AG08396 (cell line): ENCODE results near the gene REXO2.

Experiments used
- DNase-seq: peaks from one replicate; pipeline ENCODE4 v3.0.0; 2012; ENCODE audit warnings: low spot score, mixed read lengths

Gene REXO2

GRCh38 chr11:114440971-114441763 is 1.9 kb downstream of the REXO2 start:
- no peak for DNase-seq

GRCh38 chr11:114441921-114442320 is 2.7 kb downstream of the REXO2 start:
- no peak for DNase-seq

GRCh38 chr11:114442536-114442935 is 3.3 kb downstream of the REXO2 start:
- DNase-seq = no peak

- DNase-seq = peak; percentile 4
These were observed 8.2 kb downstream of the REXO2 start for GRCh38 chr11:114447444-114447843.

GRCh38 chr11:114447892-114448291 is 8.6 kb downstream of the REXO2 start:
- DNase-seq = peak; percentile 36

- DNase-seq = peak; percentile 6
These were observed 9.6 kb downstream of the REXO2 start for GRCh38 chr11:114448749-114449482.

- no peak for DNase-seq
These were observed 10.6 kb downstream of the REXO2 start for GRCh38 chr11:114449845-114450244.

GRCh38 chr11:114452399-114452798 is 13.1 kb downstream of the REXO2 start:
- DNase-seq = no peak

GRCh38 chr11:114463999-114464398 is 24.7 kb downstream of the REXO2 start:
- no peak for DNase-seq

GRCh38 chr11:114466742-114467141 is 27.5 kb downstream of the REXO2 start:
- DNase-seq = no peak

- no peak for DNase-seq
These were observed 33.4 kb downstream of the REXO2 start for GRCh38 chr11:114472661-114473060.

GRCh38 chr11:114478001-114478410 is 38.7 kb downstream of the REXO2 start:
- DNase-seq = no peak

GRCh38 chr11:114478768-114479167 is 39.5 kb downstream of the REXO2 start:
- no peak for DNase-seq

- DNase-seq = no peak
These were observed 40.1 kb downstream of the REXO2 start for GRCh38 chr11:114479331-114479730.

GRCh38 chr11:114482114-114482513 is 42.8 kb downstream of the REXO2 start:
- DNase-seq = no peak

GRCh38 chr11:114483929-114484328 is 44.7 kb downstream of the REXO2 start:
- no peak for DNase-seq

- DNase-seq = no peak
These were observed 57.6 kb downstream of the REXO2 start for GRCh38 chr11:114496915-114497314.

- no peak for DNase-seq
These were observed 60.5 kb downstream of the REXO2 start for GRCh38 chr11:114499756-114500155.
